ENCODE results near the gene PIF1. TPM values are rescaled to one million over a fixed set of nuclear protein-coding genes. Genes with fewer than 3 reads are reported as not detected.

PIF1 gene
- total RNA-seq, 1 experiment from 2014 or later = 74.4 TPM

DNA sequence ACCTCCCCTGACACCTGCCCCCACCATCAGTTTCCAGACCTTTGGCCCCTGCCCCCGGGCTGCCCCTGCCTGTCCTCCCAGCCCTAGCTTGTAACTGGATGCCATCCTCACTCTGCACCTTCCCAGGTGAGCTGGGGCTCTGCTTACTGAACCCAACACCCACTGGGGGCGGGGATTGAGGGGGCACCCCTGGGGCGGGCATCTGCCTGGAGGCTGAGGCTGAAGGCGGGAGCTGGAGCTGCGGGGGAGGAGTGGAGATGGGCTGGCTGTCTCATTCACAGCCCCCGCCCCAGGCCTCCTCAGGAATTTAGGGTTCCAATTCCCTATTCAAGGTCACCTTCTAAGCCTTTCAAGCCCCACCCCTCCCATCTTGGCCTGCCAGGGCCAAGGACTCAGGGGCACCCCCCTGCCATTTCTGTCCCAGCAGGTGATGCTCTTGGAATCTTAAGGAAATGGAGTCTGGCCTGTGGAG is 17.7 kb downstream of the PIF1 start:
- H3K27me3 ChIP-seq (ENCODE audit: insufficient read depth, low read length) = no peaks in the 10 kb centered on the region

More for the DNA sequence above, 17.7 kb downstream of the PIF1 start:
- Histone ChIP-seq H3K79me2 (ENCODE audit: insufficient read depth, low read length) (no peaks in the 10 kb centered on the region), H2BK15ac (ENCODE audit: low read depth, low read length) (no peak overlapping the region), H3K18ac (ENCODE audit: insufficient read length, low read depth, low read length) (peak overlapping the region; percentile 94), H4K8ac (replicated peaks; ENCODE audit: insufficient read length, low read depth, low read length) (no peak overlapping the region), H4K5ac (ENCODE audit: insufficient read length, low read depth, low read length) (peak overlapping the region; percentile 49), H3K56ac (ENCODE audit: insufficient read length, low read depth, low read length) (no peak overlapping the region), H2BK120ac (ENCODE audit: low read depth, low read length, poor library complexity, severe bottlenecking) (no peak overlapping the region), H3K9me3 (ENCODE audit: control insufficient read depth, low read depth, low read length) (no peaks in the 10 kb centered on the region), H3K4ac (ENCODE audit: low read depth, low read length) (peak overlapping the region; percentile 22; the same call in 1 of the 2 replicates), H2AFZ (ENCODE audit: low read length) (no peak overlapping the region), H3K23me2 (ENCODE audit: insufficient read length, low read depth, low read length, poor library complexity, severe bottlenecking) (peaks cover 13% of the 10 kb centered on the region), H3K4me2 (ENCODE audit: insufficient read depth, insufficient read length, low read length) (peak overlapping the region; percentile 21), H3K79me1 (ENCODE audit: insufficient read depth, low read depth, low read length, poor library complexity, severe bottlenecking) (no peaks in the 10 kb centered on the region), H2BK5ac (ENCODE audit: insufficient read length, low read length) (peak overlapping the region; percentile 82), H4K91ac (ENCODE audit: insufficient read length, low read depth, low read length) (no peak overlapping the region), H3K27ac (ENCODE audit: insufficient read length, low read depth, low read length) (peak overlapping the region; percentile 90), H3K9ac (ENCODE audit: extremely low read depth, insufficient read length, low read length) (peak overlapping the region; percentile 56), H2BK12ac (ENCODE audit: insufficient read length, low read depth, low read length) (no peak overlapping the region), H3T11ph (ENCODE audit: low read length) (no peak overlapping the region), H2BK20ac (ENCODE audit: low read depth, low read length, poor library complexity, severe bottlenecking) (no peak overlapping the region), H3K23ac (ENCODE audit: insufficient read length, low read depth, low read length) (no peak overlapping the region), H4K20me1 (ENCODE audit: control insufficient read depth, insufficient read depth, insufficient read length) (no peaks in the 10 kb centered on the region), H3K14ac (ENCODE audit: insufficient read depth, low read length) (peak overlapping the region; percentile 93; the same call in 1 of the 2 replicates), H3K4me1 (ENCODE audit: insufficient read depth, low read length) (peaks cover 12% of the 10 kb centered on the region; the same call in 1 of the 2 replicates), H2AK5ac (ENCODE audit: insufficient read length, low read length) (no peak overlapping the region)
- DNase-seq = peak; percentile 96
- TF ChIP-seq, protein P1, sequence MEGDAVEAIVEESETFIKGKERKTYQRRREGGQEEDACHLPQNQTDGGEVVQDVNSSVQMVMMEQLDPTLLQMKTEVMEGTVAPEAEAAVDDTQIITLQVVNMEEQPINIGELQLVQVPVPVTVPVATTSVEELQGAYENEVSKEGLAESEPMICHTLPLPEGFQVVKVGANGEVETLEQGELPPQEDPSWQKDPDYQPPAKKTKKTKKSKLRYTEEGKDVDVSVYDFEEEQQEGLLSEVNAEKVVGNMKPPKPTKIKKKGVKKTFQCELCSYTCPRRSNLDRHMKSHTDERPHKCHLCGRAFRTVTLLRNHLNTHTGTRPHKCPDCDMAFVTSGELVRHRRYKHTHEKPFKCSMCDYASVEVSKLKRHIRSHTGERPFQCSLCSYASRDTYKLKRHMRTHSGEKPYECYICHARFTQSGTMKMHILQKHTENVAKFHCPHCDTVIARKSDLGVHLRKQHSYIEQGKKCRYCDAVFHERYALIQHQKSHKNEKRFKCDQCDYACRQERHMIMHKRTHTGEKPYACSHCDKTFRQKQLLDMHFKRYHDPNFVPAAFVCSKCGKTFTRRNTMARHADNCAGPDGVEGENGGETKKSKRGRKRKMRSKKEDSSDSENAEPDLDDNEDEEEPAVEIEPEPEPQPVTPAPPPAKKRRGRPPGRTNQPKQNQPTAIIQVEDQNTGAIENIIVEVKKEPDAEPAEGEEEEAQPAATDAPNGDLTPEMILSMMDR (conservative IDR thresholded peaks at IDR 0.05) = no peak
- Mint-ChIP-seq H3K27me3 (ENCODE audit: low read depth) (no peaks in the 10 kb centered on the region), H3K4me1 (peaks cover 64 to 70% of the 10 kb centered on the region in 2 experiments), H3K27ac (peak overlapping the region; percentile 95 to 100 (median 99)), H3K36me3 (ENCODE audit: insufficient read depth in 1 of 3, low read depth in 3 of 3) (no peaks in the 10 kb centered on the region), H3K4me3 (peak overlapping the region; percentile 55 to 72), H3K9me3 (no peaks in the 10 kb centered on the region)
- WGBS (ENCODE audit: extremely low coverage, insufficient read length, low lambda C conversion rate) = no CpG with 5 or more reads among the region's 6 CpGs

Measured in H9 (cell line).